ENCODE results near the gene TNIK.

TNIK gene

GRCh38 chr3:171443211-171443957 lies 16.8 kb downstream of the TNIK start:
- H3K4me3 ChIP-seq, result no peak overlapping the region

GRCh38 chr3:171442184-171442583 lies 18.0 kb downstream of the TNIK start:
- Histone ChIP-seq H3K27me3 (no peaks in the 10 kb centered on the region), H3K9me3 (no peaks in the 10 kb centered on the region), H3K4me3 (no peak overlapping the region), H3K27ac (no peak overlapping the region), H3K4me1 (peaks cover 0 to 4% (median under 1%) of the 10 kb centered on the region in 4 donors), H3K36me3 (no peaks in the 10 kb centered on the region)
- DNase-seq, result no peak
- no peak for TF ChIP-seq CTCF (IDR thresholded peaks at IDR 0.05)
- intact Hi-C loops (cut with DNase I; ENCODE audit: low total_unique reads), result no loop called here

More at GRCh38 chr3:171443211-171443957, 16.8 kb downstream of the TNIK start:
- intact Hi-C loops (cut with DNase I; ENCODE audit: low total_unique reads), result no loop called here
- no peaks in the 10 kb centered on the region for H3K36me3 ChIP-seq
- DNase-seq, result no peak
- H3K9me3 ChIP-seq, result no peaks in the 10 kb centered on the region
- no peak for TF ChIP-seq CTCF (IDR thresholded peaks at IDR 0.05)
- H3K4me1 ChIP-seq, result peaks cover 0 to 14% (median 2%) of the 10 kb centered on the region in 4 donors
- no peak overlapping the region for H3K27ac ChIP-seq
- no peaks in the 10 kb centered on the region for H3K27me3 ChIP-seq

- H3K27ac ChIP-seq, result no peak overlapping the region
- no peaks in the 10 kb centered on the region for H3K36me3 ChIP-seq
- no peak for DNase-seq
- TF ChIP-seq CTCF (IDR thresholded peaks at IDR 0.05), result no peak
- no peaks in the 10 kb centered on the region for H3K9me3 ChIP-seq
- intact Hi-C loops (cut with DNase I; ENCODE audit: low total_unique reads), result no loop called here
- no peaks in the 10 kb centered on the region for H3K4me1 ChIP-seq
- no peaks in the 10 kb centered on the region for H3K27me3 ChIP-seq
- no peak overlapping the region for H3K4me3 ChIP-seq
These were observed 18.8 kb downstream of the TNIK start for GRCh38 chr3:171441381-171441780.

GRCh38 chr3:171439996-171440395 lies 20.2 kb downstream of the TNIK start:
- no peak overlapping the region for H3K27ac ChIP-seq
- no peak for DNase-seq
- no peak for TF ChIP-seq CTCF (IDR thresholded peaks at IDR 0.05)
- intact Hi-C loops (cut with DNase I; ENCODE audit: low total_unique reads), result no loop called here
- no peaks in the 10 kb centered on the region for H3K9me3 ChIP-seq
- H3K36me3 ChIP-seq, result no peaks in the 10 kb centered on the region
- H3K27me3 ChIP-seq, result no peaks in the 10 kb centered on the region
- H3K4me1 ChIP-seq, result no peaks in the 10 kb centered on the region
- H3K4me3 ChIP-seq, result no peak overlapping the region

- DNase-seq, result no peak
- Histone ChIP-seq H3K4me1 (peaks cover 0 to 4% (median 0%) of the 10 kb centered on the region in 4 donors), H3K9me3 (no peaks in the 10 kb centered on the region), H3K36me3 (no peaks in the 10 kb centered on the region), H3K4me3 (no peak overlapping the region), H3K27ac (no peak overlapping the region), H3K27me3 (no peaks in the 10 kb centered on the region)
- intact Hi-C loops (cut with DNase I; ENCODE audit: low total_unique reads), result no loop called here
- TF ChIP-seq CTCF (IDR thresholded peaks at IDR 0.05), result no peak
These were observed 23.0 kb downstream of the TNIK start for GRCh38 chr3:171437115-171437756.

Measured in tibial artery (tissue), 4 donors.